ENCODE data around the gene NELFA. TPM values are rescaled to one million over a fixed set of nuclear protein-coding genes. Genes with fewer than 3 reads are reported as not detected.
A peak's percentile ranks its signal among the peaks of the same experiment; 100 is the strongest.

Gene NELFA
- total RNA-seq, 1 donor from 2014 or later = 55.2 TPM

DNA sequence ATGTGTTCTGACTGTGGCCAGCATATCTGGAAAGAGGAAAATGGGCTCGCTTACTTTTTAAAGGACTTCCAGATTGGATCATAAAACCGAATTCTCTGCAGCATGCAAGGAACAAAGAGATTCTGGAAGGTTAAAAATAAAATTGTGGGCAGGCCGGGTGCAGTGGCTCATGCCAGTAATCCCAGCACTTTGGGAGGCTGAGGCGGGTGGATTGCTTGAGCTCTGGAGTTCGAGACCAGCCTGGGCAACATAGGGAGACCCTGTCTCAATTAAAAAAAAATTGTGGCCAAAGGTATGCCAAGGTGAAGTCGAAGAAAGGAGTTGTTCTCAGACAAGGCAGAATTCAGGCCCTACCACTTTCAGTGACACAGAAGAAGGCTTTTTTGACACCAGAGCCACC is 37.8 kb downstream of the NELFA start:
- TF ChIP-seq, protein P1, sequence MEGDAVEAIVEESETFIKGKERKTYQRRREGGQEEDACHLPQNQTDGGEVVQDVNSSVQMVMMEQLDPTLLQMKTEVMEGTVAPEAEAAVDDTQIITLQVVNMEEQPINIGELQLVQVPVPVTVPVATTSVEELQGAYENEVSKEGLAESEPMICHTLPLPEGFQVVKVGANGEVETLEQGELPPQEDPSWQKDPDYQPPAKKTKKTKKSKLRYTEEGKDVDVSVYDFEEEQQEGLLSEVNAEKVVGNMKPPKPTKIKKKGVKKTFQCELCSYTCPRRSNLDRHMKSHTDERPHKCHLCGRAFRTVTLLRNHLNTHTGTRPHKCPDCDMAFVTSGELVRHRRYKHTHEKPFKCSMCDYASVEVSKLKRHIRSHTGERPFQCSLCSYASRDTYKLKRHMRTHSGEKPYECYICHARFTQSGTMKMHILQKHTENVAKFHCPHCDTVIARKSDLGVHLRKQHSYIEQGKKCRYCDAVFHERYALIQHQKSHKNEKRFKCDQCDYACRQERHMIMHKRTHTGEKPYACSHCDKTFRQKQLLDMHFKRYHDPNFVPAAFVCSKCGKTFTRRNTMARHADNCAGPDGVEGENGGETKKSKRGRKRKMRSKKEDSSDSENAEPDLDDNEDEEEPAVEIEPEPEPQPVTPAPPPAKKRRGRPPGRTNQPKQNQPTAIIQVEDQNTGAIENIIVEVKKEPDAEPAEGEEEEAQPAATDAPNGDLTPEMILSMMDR (conservative IDR thresholded peaks at IDR 0.05) = no peak
- Mint-ChIP-seq H3K27ac (ENCODE audit: unreplicated experiment) (no peak overlapping the region), H3K36me3 (ENCODE audit: low read depth) (peaks cover 20% of the 10 kb centered on the region), H3K4me3 (no peak overlapping the region), H3K9me3 (no peaks in the 10 kb centered on the region), H3K27me3 (ENCODE audit: low read depth) (no peaks in the 10 kb centered on the region), H3K4me1 (no peaks in the 10 kb centered on the region)
- no peak for DNase-seq (ENCODE audit: low read depth, low spot score)

GRCh38 chr4:1969928-1970723 is 38.6 kb downstream of the NELFA start:
- H3K36me3 Mint-ChIP-seq (ENCODE audit: low read depth) = peaks cover 26% of the 10 kb centered on the region

DNA sequence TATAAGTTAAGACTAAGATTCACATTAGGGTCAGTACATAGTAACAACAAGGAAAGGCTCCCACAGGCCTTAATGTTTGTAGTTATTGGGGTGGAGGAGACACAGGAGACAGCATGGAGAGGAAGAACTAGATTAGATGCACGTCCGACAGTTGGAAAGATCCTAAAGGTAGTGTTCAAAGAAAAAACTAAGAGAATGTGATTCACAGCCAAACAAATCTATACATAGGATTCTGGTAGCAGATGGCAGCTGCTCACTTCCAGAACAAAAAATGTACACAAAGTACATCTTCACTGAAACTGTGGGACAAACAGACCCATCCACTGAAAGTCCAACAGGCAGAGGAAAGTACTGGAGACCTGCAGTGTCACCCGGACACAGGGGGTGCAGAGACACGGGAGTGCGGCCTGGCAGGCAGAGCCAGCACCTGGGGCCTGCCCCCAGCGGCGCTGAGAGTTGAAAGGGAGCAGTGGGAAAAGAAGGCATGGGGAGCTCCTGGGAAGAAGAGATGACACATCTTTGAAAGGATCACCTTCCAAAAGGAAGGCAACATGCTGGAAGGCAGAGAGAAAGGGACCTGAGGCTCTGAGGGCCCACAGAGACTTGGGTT is 40.0 kb downstream of the NELFA start:
- peak overlapping the region; percentile 50 for H3K27ac Mint-ChIP-seq (ENCODE audit: unreplicated experiment)
- no peak for DNase-seq (ENCODE audit: low read depth, low spot score)

More at GRCh38 chr4:1969928-1970723, 38.6 kb downstream of the NELFA start:
- H3K9me3 Mint-ChIP-seq = no peaks in the 10 kb centered on the region
- no peaks in the 10 kb centered on the region for H3K27me3 Mint-ChIP-seq (ENCODE audit: low read depth)
- H3K4me1 Mint-ChIP-seq = no peaks in the 10 kb centered on the region
- DNase-seq (ENCODE audit: low read depth, low spot score) = no peak
- TF ChIP-seq, protein P1 (conservative IDR thresholded peaks at IDR 0.05) = no peak
- H3K27ac Mint-ChIP-seq (ENCODE audit: unreplicated experiment) = peak overlapping the region; percentile 85
- no peak overlapping the region for H3K4me3 Mint-ChIP-seq

DNA sequence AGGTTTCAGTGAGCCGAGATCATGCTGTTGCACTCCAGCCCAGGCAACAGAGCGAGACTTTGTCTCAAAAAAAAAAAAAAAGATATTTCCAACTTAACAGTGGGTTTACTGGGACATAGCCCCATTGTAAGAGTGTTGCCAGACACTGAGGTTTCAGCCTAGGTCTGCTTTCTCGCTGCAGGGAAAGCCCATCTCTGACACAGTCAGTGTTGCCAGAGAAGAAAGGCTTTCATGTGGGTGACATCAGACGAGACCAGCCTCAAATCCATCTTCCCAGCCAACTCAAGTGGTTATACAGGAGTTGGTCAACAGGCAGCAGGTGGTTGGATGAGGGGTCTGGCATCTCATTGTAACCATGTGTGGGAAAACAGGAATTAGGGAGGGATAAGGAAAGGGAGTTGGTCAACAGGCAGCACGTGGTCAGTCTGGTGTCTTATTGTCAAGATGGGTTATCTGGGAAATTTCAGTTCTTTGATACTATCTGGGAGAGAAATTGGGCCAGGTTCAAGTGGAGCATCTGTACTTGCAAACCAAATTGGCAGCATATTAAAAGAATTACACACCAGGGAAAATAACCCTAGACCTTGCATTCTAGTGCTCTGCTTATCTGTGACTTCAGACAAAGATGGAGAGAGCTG is 41.1 kb downstream of the NELFA start:
- Mint-ChIP-seq H3K9me3 (no peaks in the 10 kb centered on the region), H3K4me3 (no peak overlapping the region), H3K4me1 (no peaks in the 10 kb centered on the region), H3K27ac (ENCODE audit: unreplicated experiment) (no peak overlapping the region), H3K27me3 (ENCODE audit: low read depth) (no peaks in the 10 kb centered on the region), H3K36me3 (ENCODE audit: low read depth) (peaks cover 27% of the 10 kb centered on the region)
- DNase-seq (ENCODE audit: low read depth, low spot score) = no peak
- TF ChIP-seq, protein P1 (conservative IDR thresholded peaks at IDR 0.05) = no peak

More for the DNA sequence above, 40.0 kb downstream of the NELFA start:
- Mint-ChIP-seq H3K36me3 (ENCODE audit: low read depth) (peaks cover 28% of the 10 kb centered on the region), H3K9me3 (no peaks in the 10 kb centered on the region), H3K4me1 (no peaks in the 10 kb centered on the region), H3K4me3 (no peak overlapping the region), H3K27me3 (ENCODE audit: low read depth) (no peaks in the 10 kb centered on the region)
- TF ChIP-seq, protein P1 (conservative IDR thresholded peaks at IDR 0.05) = no peak

DNA sequence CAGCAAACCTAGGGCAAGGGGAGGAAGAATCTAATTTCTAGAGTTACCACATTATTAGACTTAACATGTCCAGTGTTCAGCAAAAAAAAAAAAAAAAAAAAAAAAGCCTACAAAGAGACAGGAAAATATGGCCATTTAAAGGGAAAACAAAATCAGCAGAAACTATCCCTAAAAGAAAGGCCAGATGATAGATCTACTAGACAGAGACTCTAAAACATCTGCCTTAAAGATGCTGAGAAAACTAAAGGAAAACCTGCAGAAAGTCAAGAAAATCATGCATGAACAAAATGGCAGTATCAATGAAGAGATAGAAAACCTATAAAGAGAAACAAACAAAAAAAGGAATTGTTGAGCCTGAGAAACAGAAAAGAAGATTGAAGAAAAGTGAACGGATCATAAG is 43.8 kb downstream of the NELFA start:
- Mint-ChIP-seq H3K4me3 (no peak overlapping the region), H3K36me3 (ENCODE audit: low read depth) (peaks cover 35% of the 10 kb centered on the region), H3K4me1 (no peaks in the 10 kb centered on the region), H3K9me3 (no peaks in the 10 kb centered on the region), H3K27ac (ENCODE audit: unreplicated experiment) (no peak overlapping the region), H3K27me3 (ENCODE audit: low read depth) (no peaks in the 10 kb centered on the region)
- DNase-seq (ENCODE audit: low read depth, low spot score) = no peak
- TF ChIP-seq, protein P1 (conservative IDR thresholded peaks at IDR 0.05) = no peak
